Omental fat pad (tissue), 4 donors: ENCODE measurements around the gene PPARA. TPM values are rescaled to one million over a fixed set of nuclear protein-coding genes. Genes with fewer than 3 reads are reported as not detected.

Experiments used
- ATAC-seq: fragments of 150-250 bp; one replicate; pipeline ENCODE4 v1.9.1; 2016; ENCODE audit warnings: mild to moderate bottlenecking, moderate library complexity; ENCODE audit not compliant: low FRiP score
- DNase-seq: peaks from one replicate; pipeline ENCODE4 v3.0.0-alpha.2; 2019; ENCODE audit warnings: low spot score
- CTCF ChIP-seq, 3 donors: fragments of 450-650 bp; IDR thresholded peaks; one replicate each; pipeline ENCODE4 v1.5.1; 2016 to 2017; ENCODE audit warnings: antibody characterized with exemption in 3 of 3, mild to moderate bottlenecking in 3 of 3, moderate library complexity in 2 of 3
- total RNA-seq, 4 donors: library from RNA; depleted of rRNA; stranded (reverse); fragments of >200 nt; gene quantifications; one replicate each; pipeline ENCODE4 v1.1.0, GENCODE V29; 2016

The PPARA gene
- total RNA-seq, 4 donors from 2014 or later = 20.7 to 35.5 (median 30.4) TPM

- ATAC-seq = no peak
- no peak for DNase-seq
- no peak for TF ChIP-seq CTCF (IDR thresholded peaks at IDR 0.05)
Measured at GRCh38 chr22:46286006-46286405, 135.7 kb downstream of the PPARA start.

- ATAC-seq (no peak), DNase-seq (no peak)
- no peak for TF ChIP-seq CTCF (IDR thresholded peaks at IDR 0.05)
Measured at GRCh38 chr22:46286941-46287872, 136.9 kb downstream of the PPARA start.

GRCh38 chr22:46287873-46288751 is 137.8 kb downstream of the PPARA start:
- no peak for TF ChIP-seq CTCF (IDR thresholded peaks at IDR 0.05)
- DNase-seq (no peak), ATAC-seq (no peak)

GRCh38 chr22:46288846-46289243 is 138.5 kb downstream of the PPARA start:
- no peak for DNase-seq
- no peak for TF ChIP-seq CTCF (IDR thresholded peaks at IDR 0.05)
- no peak for ATAC-seq

GRCh38 chr22:46289244-46289891 is 139.0 kb downstream of the PPARA start:
- TF ChIP-seq CTCF (IDR thresholded peaks at IDR 0.05) = no peak
- ATAC-seq (no peak), DNase-seq (no peak)

GRCh38 chr22:46290121-46290842 is 140.0 kb downstream of the PPARA start:
- DNase-seq (no peak), ATAC-seq (no peak)
- TF ChIP-seq CTCF (IDR thresholded peaks at IDR 0.05) = no peak
